ENCODE results near the gene ANXA11. TPM values are rescaled to one million over a fixed set of nuclear protein-coding genes. Genes with fewer than 3 reads are reported as not detected.

ANXA11 gene
- total RNA-seq, 1 experiment from 2014 or later, result 327 TPM

- Histone ChIP-seq H3K27me3 (replicated peaks; ENCODE audit: control insufficient read depth, insufficient read depth, low read length) (no peaks in the 10 kb centered on the region), H3K9me3 (no peaks in the 10 kb centered on the region), H3K4me3 (ENCODE audit: low read depth, low read length) (no peak overlapping the region), H3K36me3 (ENCODE audit: control insufficient read depth, insufficient read depth, low read length) (no peaks in the 10 kb centered on the region), H3K4me1 (no peaks in the 10 kb centered on the region)
- intact Hi-C loops (cut with micrococcal nuclease; ENCODE audit: unreplicated experiment), result loop anchor here (5.0 to 10.0 kb wide), 2 partner anchors 67 to 635 kb away; partner anchors contain the start of gene ANXA11
- TF ChIP-seq, protein P1, sequence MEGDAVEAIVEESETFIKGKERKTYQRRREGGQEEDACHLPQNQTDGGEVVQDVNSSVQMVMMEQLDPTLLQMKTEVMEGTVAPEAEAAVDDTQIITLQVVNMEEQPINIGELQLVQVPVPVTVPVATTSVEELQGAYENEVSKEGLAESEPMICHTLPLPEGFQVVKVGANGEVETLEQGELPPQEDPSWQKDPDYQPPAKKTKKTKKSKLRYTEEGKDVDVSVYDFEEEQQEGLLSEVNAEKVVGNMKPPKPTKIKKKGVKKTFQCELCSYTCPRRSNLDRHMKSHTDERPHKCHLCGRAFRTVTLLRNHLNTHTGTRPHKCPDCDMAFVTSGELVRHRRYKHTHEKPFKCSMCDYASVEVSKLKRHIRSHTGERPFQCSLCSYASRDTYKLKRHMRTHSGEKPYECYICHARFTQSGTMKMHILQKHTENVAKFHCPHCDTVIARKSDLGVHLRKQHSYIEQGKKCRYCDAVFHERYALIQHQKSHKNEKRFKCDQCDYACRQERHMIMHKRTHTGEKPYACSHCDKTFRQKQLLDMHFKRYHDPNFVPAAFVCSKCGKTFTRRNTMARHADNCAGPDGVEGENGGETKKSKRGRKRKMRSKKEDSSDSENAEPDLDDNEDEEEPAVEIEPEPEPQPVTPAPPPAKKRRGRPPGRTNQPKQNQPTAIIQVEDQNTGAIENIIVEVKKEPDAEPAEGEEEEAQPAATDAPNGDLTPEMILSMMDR (IDR thresholded peaks at IDR 0.05; ENCODE audit: insufficient read depth in 1 of 2, low read depth in 1 of 2, low read length in 1 of 2, severe bottlenecking in 1 of 2, unreplicated experiment in 1 of 2), result no peak
- Mint-ChIP-seq H3K4me3 (ENCODE audit: unreplicated experiment) (no peak overlapping the region), H3K27ac (ENCODE audit: unreplicated experiment) (no peak overlapping the region), H3K27me3 (ENCODE audit: insufficient read depth, unreplicated experiment) (peaks cover 2% of the 10 kb centered on the region), H3K36me3 (ENCODE audit: insufficient read depth, unreplicated experiment) (peaks cover 29% of the 10 kb centered on the region), H3K4me1 (ENCODE audit: low read depth, unreplicated experiment) (peaks cover 8% of the 10 kb centered on the region), H3K9me3 (ENCODE audit: unreplicated experiment) (no peaks in the 10 kb centered on the region)
- BruUV-seq (replicated peaks), result no TSS peak
- ChIA-PET CTCF (interaction anchor here (0.6 to 0.8 kb wide), 2 partner anchors 58 to 214 kb away, joined by 3 to 5 read pairs; no protein-coding TSS in a partner anchor), POLR2A (no interaction called here)
- no peak for DNase-seq
These were observed 65.1 kb downstream of the ANXA11 start for GRCh38 chr10:80140251-80140650.

DNA sequence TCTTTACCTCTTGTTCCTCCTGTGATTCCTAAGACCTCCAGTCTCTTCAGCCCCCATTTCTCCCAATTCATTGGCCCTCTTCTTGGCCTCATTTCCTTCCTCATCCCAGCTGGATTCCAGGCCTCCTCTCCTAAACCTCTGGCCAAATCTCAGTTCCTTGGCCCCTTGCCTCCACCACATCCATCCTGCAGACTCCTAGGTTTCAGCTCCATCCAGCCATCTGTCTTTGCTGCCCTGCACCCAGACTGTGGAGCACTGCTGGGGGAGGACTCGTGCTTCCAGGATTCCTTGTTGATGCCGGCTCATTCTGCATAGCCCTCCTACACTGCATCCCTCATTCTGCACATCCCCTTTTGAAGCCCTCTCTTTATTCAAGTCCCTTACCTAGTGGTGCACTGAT is 66.1 kb downstream of the ANXA11 start:
- Histone ChIP-seq H3K4me1 (no peaks in the 10 kb centered on the region), H3K27me3 (replicated peaks; ENCODE audit: control insufficient read depth, insufficient read depth, low read length) (no peaks in the 10 kb centered on the region), H3K36me3 (ENCODE audit: control insufficient read depth, insufficient read depth, low read length) (no peaks in the 10 kb centered on the region), H3K4me3 (ENCODE audit: low read depth, low read length) (no peak overlapping the region), H3K9me3 (no peaks in the 10 kb centered on the region)
- TF ChIP-seq, protein P1 (IDR thresholded peaks at IDR 0.05; ENCODE audit: insufficient read depth in 1 of 2, low read depth in 1 of 2, low read length in 1 of 2, severe bottlenecking in 1 of 2, unreplicated experiment in 1 of 2), result no peak
- no peak for DNase-seq
- peaks cover 2% of the 10 kb centered on the region for H3K27me3 Mint-ChIP-seq (ENCODE audit: insufficient read depth, unreplicated experiment)
- H3K27ac Mint-ChIP-seq (ENCODE audit: unreplicated experiment), result no peak overlapping the region
- ChIA-PET CTCF (no interaction called here), POLR2A (no interaction called here)
- peaks cover 20% of the 10 kb centered on the region for H3K36me3 Mint-ChIP-seq (ENCODE audit: insufficient read depth, unreplicated experiment)
- intact Hi-C loops (cut with micrococcal nuclease; ENCODE audit: unreplicated experiment), result no loop called here
- no TSS peak for BruUV-seq (replicated peaks)
- no peaks in the 10 kb centered on the region for H3K9me3 Mint-ChIP-seq (ENCODE audit: unreplicated experiment)
- H3K4me1 Mint-ChIP-seq (ENCODE audit: low read depth, unreplicated experiment), result peaks cover under 1% of the 10 kb centered on the region
- H3K4me3 Mint-ChIP-seq (ENCODE audit: unreplicated experiment), result no peak overlapping the region

GRCh38 chr10:80137920-80138319 is 67.4 kb downstream of the ANXA11 start:
- H3K4me1 ChIP-seq, result no peaks in the 10 kb centered on the region
- POLR2A ChIA-PET, result no interaction called here
- Mint-ChIP-seq H3K4me3 (ENCODE audit: unreplicated experiment) (no peak overlapping the region), H3K9me3 (ENCODE audit: unreplicated experiment) (no peaks in the 10 kb centered on the region), H3K36me3 (ENCODE audit: insufficient read depth, unreplicated experiment) (peaks cover 12% of the 10 kb centered on the region), H3K27ac (ENCODE audit: unreplicated experiment) (no peak overlapping the region), H3K27me3 (ENCODE audit: insufficient read depth, unreplicated experiment) (peaks cover 2% of the 10 kb centered on the region), H3K4me1 (ENCODE audit: low read depth, unreplicated experiment) (peaks cover 4% of the 10 kb centered on the region)
- intact Hi-C loops (cut with micrococcal nuclease; ENCODE audit: unreplicated experiment), result no loop called here
- H3K27me3 ChIP-seq (replicated peaks; ENCODE audit: control insufficient read depth, insufficient read depth, low read length), result no peaks in the 10 kb centered on the region
- BruUV-seq (replicated peaks), result no TSS peak
- H3K36me3 ChIP-seq (ENCODE audit: control insufficient read depth, insufficient read depth, low read length), result no peaks in the 10 kb centered on the region
- CTCF ChIA-PET, result no interaction called here
- H3K4me3 ChIP-seq (ENCODE audit: low read depth, low read length), result no peak overlapping the region
- no peak for DNase-seq
- TF ChIP-seq, protein P1 (IDR thresholded peaks at IDR 0.05; ENCODE audit: insufficient read depth in 1 of 2, low read depth in 1 of 2, low read length in 1 of 2, severe bottlenecking in 1 of 2, unreplicated experiment in 1 of 2), result no peak
- no peaks in the 10 kb centered on the region for H3K9me3 ChIP-seq
